ENCODE results near the gene TWIST1.

Gene TWIST1

DNA sequence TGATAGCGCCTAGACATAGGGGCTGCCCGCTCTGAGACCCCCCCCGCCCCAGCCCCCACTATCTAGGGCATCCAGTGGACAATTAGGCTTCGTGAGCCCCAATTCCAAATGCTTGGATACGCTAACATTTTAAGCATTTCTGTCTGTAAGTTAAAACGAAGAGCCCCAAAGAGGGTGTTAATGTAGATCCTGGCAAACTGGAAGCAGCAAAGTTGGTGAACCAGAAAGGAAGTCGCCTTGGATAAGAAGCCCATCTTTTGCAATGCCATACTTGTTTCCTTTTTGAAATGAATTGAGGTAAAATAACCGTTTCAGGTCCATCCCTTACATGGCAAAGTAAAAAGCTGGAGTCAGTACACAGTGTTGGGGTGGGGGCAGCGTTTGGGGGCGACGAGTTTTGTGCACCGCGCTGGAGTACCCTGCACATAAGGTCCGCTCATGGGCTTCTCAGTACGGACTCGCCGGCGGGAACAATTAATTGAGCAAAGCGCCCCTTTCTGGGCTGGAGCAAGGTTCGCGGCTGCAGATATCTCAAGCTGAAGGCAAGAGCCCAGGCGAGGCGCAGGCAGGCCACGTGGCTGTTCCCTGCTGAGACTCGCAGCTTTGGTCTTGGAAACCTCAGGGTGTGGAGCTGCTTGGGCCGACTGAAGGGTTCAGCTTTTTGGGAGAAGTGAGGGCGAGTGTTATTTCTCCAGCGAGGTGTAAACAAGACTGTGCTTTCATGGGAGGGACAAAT, 1.4 kb upstream of the TWIST1 start:
- no peak for TF ChIP-seq CTCF (IDR thresholded peaks at IDR 0.05; ENCODE audit: low read depth, low read length)

GRCh38 chr7:19117870-19118608, 603 bp upstream of the TWIST1 start:
- DNase-seq (ENCODE audit: extremely low read depth, low read depth): no peak
- peak; percentile 36 for TF ChIP-seq CTCF (IDR thresholded peaks at IDR 0.05; ENCODE audit: low read depth, low read length)

More for the DNA sequence above, 1.4 kb upstream of the TWIST1 start:
- DNase-seq (ENCODE audit: extremely low read depth, low read depth): no peak

- no peak for TF ChIP-seq CTCF (IDR thresholded peaks at IDR 0.05; ENCODE audit: low read depth, low read length)
- DNase-seq (ENCODE audit: extremely low read depth, low read depth): no peak
Measured at GRCh38 chr7:19116121-19117090, 1.0 kb downstream of the TWIST1 start.

GRCh38 chr7:19114551-19114855, 2.9 kb downstream of the TWIST1 start:
- no peak for DNase-seq (ENCODE audit: extremely low read depth, low read depth)
- no peak for TF ChIP-seq CTCF (IDR thresholded peaks at IDR 0.05; ENCODE audit: low read depth, low read length)

DNA sequence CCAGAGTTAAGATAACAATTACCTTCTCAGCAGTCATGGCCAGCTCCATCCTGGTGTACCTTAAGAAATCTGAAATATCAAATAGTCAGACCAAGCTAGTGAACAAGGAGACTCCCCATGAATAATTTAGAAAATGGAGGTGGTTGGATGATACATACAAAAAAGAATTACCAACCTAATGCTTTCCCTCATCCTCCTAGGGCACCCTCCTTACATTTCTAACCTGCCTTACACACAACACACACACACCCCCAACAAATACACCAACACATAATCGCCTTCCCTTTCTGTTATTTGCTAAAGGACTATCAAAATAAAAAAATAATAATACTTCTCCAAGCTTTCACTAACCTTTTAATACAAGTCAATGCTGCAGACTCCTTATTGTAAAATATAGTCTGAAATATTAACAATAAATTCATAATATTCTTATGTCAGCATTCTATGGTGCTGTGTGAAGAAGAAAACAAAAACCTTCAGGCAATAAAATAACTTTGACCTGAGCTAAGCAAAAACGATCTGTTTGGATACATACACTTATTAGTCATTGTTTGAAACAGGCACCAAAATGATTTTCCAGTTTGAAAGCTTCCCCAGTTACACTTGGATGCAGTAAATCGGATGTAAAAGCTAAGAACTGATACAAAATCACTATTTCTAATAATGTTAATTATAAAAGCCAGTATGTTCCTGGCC, 3.4 kb downstream of the TWIST1 start:
- TF ChIP-seq CTCF (IDR thresholded peaks at IDR 0.05; ENCODE audit: low read depth, low read length): no peak
- no peak for DNase-seq (ENCODE audit: extremely low read depth, low read depth)

DNA sequence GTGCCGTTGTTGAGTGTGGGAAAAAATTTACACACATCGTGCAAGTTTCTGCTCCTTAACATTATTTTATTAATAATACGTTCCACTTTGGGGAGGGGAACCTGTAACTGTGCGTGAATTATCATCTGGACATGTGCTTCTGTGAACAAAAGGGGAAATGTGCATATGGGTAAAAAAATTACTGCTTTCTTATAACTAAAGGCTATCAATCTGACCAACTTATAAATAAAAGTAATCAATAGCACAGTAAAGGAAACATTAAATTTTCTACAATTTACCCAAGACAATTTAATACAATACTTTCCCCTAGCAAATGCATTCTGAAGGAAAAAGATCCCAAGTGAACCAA, 4.5 kb downstream of the TWIST1 start:
- TF ChIP-seq CTCF (IDR thresholded peaks at IDR 0.05; ENCODE audit: low read depth, low read length): no peak
- no peak for DNase-seq (ENCODE audit: extremely low read depth, low read depth)

Measured in AG09319 (cell line).